ENCODE measurements around the gene TRIM59. TPM values are rescaled to one million over a fixed set of nuclear protein-coding genes. Genes with fewer than 3 reads are reported as not detected.

The TRIM59 gene
- total and polyA plus RNA-seq, 9 of the 15 experiments (the other 6 are each of a cell fraction or from before 2014, with no cell fraction given) = 16.8 to 101 (median 34.8) TPM

DNA sequence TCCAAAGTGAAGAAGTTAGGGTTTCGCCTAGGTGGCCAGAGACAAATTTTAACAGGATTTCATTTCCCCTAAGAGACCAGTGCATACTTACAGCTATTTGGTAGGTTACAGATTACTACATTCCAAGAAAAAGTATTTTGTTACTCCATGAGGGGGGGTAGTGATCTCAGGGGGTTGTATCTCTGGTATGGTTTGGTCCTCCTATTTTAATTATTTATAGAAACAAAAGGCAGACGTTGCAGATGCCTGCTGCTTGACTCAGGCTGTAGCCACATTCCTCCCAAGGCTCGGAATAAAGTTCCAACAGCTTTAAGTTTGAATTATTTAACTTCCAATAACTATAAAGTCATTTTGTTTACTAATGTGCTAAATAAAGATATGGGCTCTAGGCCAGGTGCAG is 1.3 kb upstream of the TRIM59 start (continued):
- no peak for TF ChIP-seq RUNX1 (IDR thresholded peaks at IDR 0.05; ENCODE audit: low read depth)
- TF ChIP-seq ZNF740 (CRISPR knock-in tag; IDR thresholded peaks at IDR 0.05) = peak; percentile 61; the same call in 1 of the 2 replicates
- TF ChIP-seq ZNF740 (tag; IDR thresholded peaks at IDR 0.05) = no peak

GRCh38 chr3:160448845-160449635 is 546 bp downstream of the TRIM59 start:
- WGBS (ENCODE audit: insufficient coverage, low coverage, missing lambda C conversion rate) = 2% methylated on average over 19 of the region's 26 CpGs
- POLR2A ChIA-PET = interaction anchor here (0.6 to 5.2 kb wide), 21 partner anchors 9 to 975 kb away, joined by 3 to 51 read pairs (median 5); no protein-coding TSS in a partner anchor
- Histone ChIP-seq H3K9me3 (replicated peaks; ENCODE audit: control insufficient read depth, insufficient read depth, low read depth, low read length) (no peaks in the 10 kb centered on the region), H3K9me1 (ENCODE audit: control insufficient read depth, insufficient read depth, low read length) (no peaks in the 10 kb centered on the region), H3K9ac (ENCODE audit: insufficient read depth in 1 of 2, low read depth in 2 of 2, low read length in 2 of 2) (peak overlapping the region; percentile 97 to 99), H3K36me3 (ENCODE audit: control insufficient read depth, insufficient read depth, low read length) (peaks cover 25% of the 10 kb centered on the region), H4K20me1 (replicated peaks; ENCODE audit: control insufficient read depth, insufficient read depth, low read length) (no peaks in the 10 kb centered on the region), H3K27me3 (ENCODE audit: control insufficient read depth in 2 of 2, insufficient read depth in 2 of 2, low read length in 2 of 2) (no peaks in the 10 kb centered on the region), H3K27ac (ENCODE audit: extremely low read depth, low read depth, low read length) (peak overlapping the region; percentile 98), H3K4me3 (peak overlapping the region; percentile 67), H2AFZ (ENCODE audit: low read depth, low read length) (peak overlapping the region; percentile 72), H3K4me2 (ENCODE audit: insufficient read depth, low read length) (peak overlapping the region; percentile 88), H3K4me1 (replicated peaks in 1 of 2; ENCODE audit: control insufficient read depth in 2 of 2, insufficient read depth in 2 of 2, low read length in 2 of 2) (peaks cover 23 to 39% of the 10 kb centered on the region in 2 experiments), H3K79me2 (ENCODE audit: control insufficient read depth, insufficient read depth, low read length) (peaks cover 65% of the 10 kb centered on the region)
- TSS peak; percentile 62 for BruUV-seq (replicated peaks)
- FAIRE-seq (no peak), ATAC-seq (peak; percentile 61), DNase-seq (ENCODE audit: extremely low read depth in 1 of 4, low spot score in 3 of 4) (peak in 1 of 4 experiments; percentile 51)
- intact Hi-C loops (cut with micrococcal nuclease) = loop anchor here (1.0 to 5.0 kb wide), 4 partner anchors 38 to 773 kb away; partner anchors contain the start of gene NMD3
- CTCF ChIA-PET (ENCODE audit: low intra/inter-chr PET ratio) = no interaction called here
- in situ Hi-C loops (cut with MboI) = no loop called here
- TF ChIP-seq SOX6 (IDR thresholded peaks at IDR 0.05) (no peak), CCNT2 (IDR thresholded peaks at IDR 0.05; ENCODE audit: borderline replicate concordance, extremely low read depth, insufficient read length, low read depth, low read length) (peak; percentile 3), RBM22 (IDR thresholded peaks at IDR 0.05; ENCODE audit: low read depth, low read length, poor library complexity, severe bottlenecking) (no peak), ZC3H8 (IDR thresholded peaks at IDR 0.05) (no peak), KAT2B (IDR thresholded peaks at IDR 0.05; ENCODE audit: low read depth, low read length) (no peak), U2AF1 (optimal IDR thresholded peaks at IDR 0.05; ENCODE audit: low read depth, low read length) (no peak), NRF1 (conservative IDR thresholded peaks at IDR 0.05 in 1 of 2, IDR thresholded peaks at IDR 0.05 in 1 of 2) (no peak), CBX3 (IDR thresholded peaks at IDR 0.05; ENCODE audit: borderline replicate concordance in 1 of 2, low read length in 2 of 2) (peak in 1 of 2 experiments; percentile 24; a peak in 1 of 3 replicates), CREBBP (IDR thresholded peaks at IDR 0.05; ENCODE audit: low read depth, low read length) (no peak), SMARCA5 (IDR thresholded peaks at IDR 0.05) (peak; percentile 85; the same call in 1 of the 2 replicates), TEAD4 (IDR thresholded peaks at IDR 0.05; ENCODE audit: low read length) (no peak), TEAD4 (CRISPR knock-in tag; IDR thresholded peaks at IDR 0.05; ENCODE audit: borderline replicate concordance) (no peak), ZFX (CRISPR knock-in tag; IDR thresholded peaks at IDR 0.05) (no peak), CHD1 (IDR thresholded peaks at IDR 0.05; ENCODE audit: low read length) (peak; percentile 93)
- TF ChIP-seq, protein P1, sequence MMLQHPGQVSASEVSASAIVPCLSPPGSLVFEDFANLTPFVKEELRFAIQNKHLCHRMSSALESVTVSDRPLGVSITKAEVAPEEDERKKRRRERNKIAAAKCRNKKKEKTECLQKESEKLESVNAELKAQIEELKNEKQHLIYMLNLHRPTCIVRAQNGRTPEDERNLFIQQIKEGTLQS (IDR thresholded peaks at IDR 0.05) = no peak
- TF ChIP-seq, protein P1 (CRISPR knock-in tag; conservative IDR thresholded peaks at IDR 0.05) = no peak
